Keratinocyte (primary cell): ENCODE results near the gene KIAA0825. TPM values are rescaled to one million over a fixed set of nuclear protein-coding genes. Genes with fewer than 3 reads are reported as not detected.
"Not testable (repeated sequence)": the region's sequence is repeated elsewhere in the genome, so short reads cannot be mapped to it uniquely, and the experiment has no call there.

Experiments used
- DNase-seq: peaks from one replicate; pipeline ENCODE4 v3.0.0-alpha.2; 2011; ENCODE audit warnings: low read depth, missing footprints, low spot score
- FAIRE-seq: peaks from 2 replicates; lab custom pipeline; 2011; peaks lifted over from hg19 to GRCh38; lab: Jason Lieb, UNC
- H2AFZ ChIP-seq: 2 replicates; pipeline ENCODE4 v1.6.0; 2012; ENCODE audit warnings: low read length, control low read depth, inconsistent platforms; ENCODE audit not compliant: control insufficient read depth
- H3K27ac ChIP-seq: 2 replicates; pipeline ENCODE4 v1.5.1; 2011; ENCODE audit warnings: low read length; ENCODE audit not compliant: control insufficient read depth, insufficient read depth
- H3K27me3 ChIP-seq: 3 replicates; pipeline ENCODE4 v1.6.0; 2011; ENCODE audit warnings: low read length; ENCODE audit not compliant: control insufficient read depth, insufficient read depth; ENCODE audit errors: extremely low read depth
- H3K36me3 ChIP-seq, 2 experiments: 2 replicates in 1 of 2; 3 replicates in 1 of 2; pipeline ENCODE4 v1.5.1; 2011; ENCODE audit warnings: low read length in 2 of 2, mild to moderate bottlenecking in 1 of 2; ENCODE audit not compliant: control insufficient read depth in 2 of 2, insufficient read depth in 2 of 2; ENCODE audit errors: extremely low read depth in 1 of 2
- H3K4me1 ChIP-seq: 3 replicates; pipeline ENCODE4 v1.5.1; 2011; ENCODE audit warnings: low read length; ENCODE audit not compliant: control insufficient read depth, insufficient read depth; ENCODE audit errors: extremely low read depth
- H3K4me2 ChIP-seq: 3 replicates; pipeline ENCODE4 v1.6.0; 2011; ENCODE audit warnings: low read depth, low read length; ENCODE audit not compliant: control insufficient read depth, insufficient read depth; ENCODE audit errors: extremely low read depth
- H3K4me3 ChIP-seq, 3 experiments: fragments of 200-600 bp in 1 of 3; sonication (generic) in 1 of 3; 2 replicates in 2 of 3; 3 replicates in 1 of 3; pipeline ENCODE4 v1.5.1; 2011 to 2016; ENCODE audit warnings: low read length in 3 of 3, mild to moderate bottlenecking in 3 of 3, control low read depth in 2 of 3, inconsistent platforms in 1 of 3, low read depth in 1 of 3, mixed read lengths in 1 of 3, mixed run types in 1 of 3, moderate library complexity in 1 of 3; ENCODE audit not compliant: control insufficient read depth in 2 of 3, insufficient read depth in 2 of 3; ENCODE audit errors: extremely low read depth in 1 of 3
- H3K79me2 ChIP-seq: 2 replicates; pipeline ENCODE4 v1.6.0; 2012; ENCODE audit warnings: low read length; ENCODE audit not compliant: control insufficient read depth, insufficient read depth
- H3K9ac ChIP-seq: 3 replicates; pipeline ENCODE4 v1.6.0; 2011; ENCODE audit warnings: low read length; ENCODE audit not compliant: control insufficient read depth, insufficient read depth; ENCODE audit errors: extremely low read depth
- H3K9me1 ChIP-seq: 3 replicates; pipeline ENCODE4 v1.6.0; 2011; ENCODE audit warnings: low read length; ENCODE audit not compliant: control insufficient read depth, insufficient read depth; ENCODE audit errors: extremely low read depth
- H3K9me3 ChIP-seq: 2 replicates; pipeline ENCODE4 v1.5.1; 2012; ENCODE audit warnings: low read depth, low read length; ENCODE audit not compliant: control insufficient read depth
- H4K20me1 ChIP-seq: 3 replicates; pipeline ENCODE4 v1.6.0; 2011; ENCODE audit warnings: low read length; ENCODE audit not compliant: control insufficient read depth, insufficient read depth; ENCODE audit errors: extremely low read depth
- CTCF ChIP-seq, 3 experiments: IDR thresholded peaks in 1 of 3; conservative IDR thresholded peaks in 1 of 3; optimal IDR thresholded peaks in 1 of 3; 2 replicates in 2 of 3; 3 replicates in 1 of 3; pipeline versions ENCODE3 to v1.5.1; 2011; ENCODE audit warnings: low read length in 3 of 3, mild to moderate bottlenecking in 3 of 3, moderate library complexity in 2 of 3, control low read depth in 1 of 3, inconsistent platforms in 1 of 3; ENCODE audit not compliant: insufficient read depth in 2 of 3; ENCODE audit errors: extremely low read depth in 1 of 3
- EZH2 ChIP-seq: IDR thresholded peaks from one replicate; pipeline ENCODE4 v1.6.1; 2012; ENCODE audit warnings: inconsistent platforms, mild to moderate bottlenecking, low read length, moderate library complexity
- dilution Hi-C: fragments of 300-500 bp; cut with MboI; formaldehyde crosslinking; loops from one replicate; pipeline ENCODE4 v1.7.0; 2020; ENCODE audit warnings: low sequenced_read_pairs; ENCODE audit not compliant: extremely low pct_ligation_motif_present
- polyA plus RNA-seq, 5 experiments: library from polyadenylated mRNA; depleted of rRNA in 3 of 5; stranded (reverse) in 3 of 5; stranded (forward) in 1 of 5; unstranded in 1 of 5; fragments of >200 nt; gene quantifications; 1 replicate in 1 of 5; 2 replicates in 3 of 5; 3 replicates in 1 of 5; pipeline versions ENCODE4 v1.2.1 to v1.2.3, GENCODE V29; 2011 to 2012; ENCODE audit warnings: missing spikeins in 2 of 5, low read depth in 1 of 5, low replicate concordance in 1 of 5

Gene KIAA0825
- polyA plus RNA-seq, 1 donor (not counting 4 experiments of a cell fraction or from before 2014, with no cell fraction given) = 1.2 TPM

GRCh38 chr5:94173100-94173499 lies 445.3 kb downstream of the KIAA0825 start:
- DNase-seq (no peak), FAIRE-seq (no peak)
- Histone ChIP-seq H3K79me2 (no peaks in the 10 kb centered on the region), H3K4me3 (no peak overlapping the region), H2AFZ (no peak overlapping the region), H4K20me1 (no peaks in the 10 kb centered on the region), H3K9ac (no peak overlapping the region), H3K27me3 (no peaks in the 10 kb centered on the region), H3K9me1 (no peaks in the 10 kb centered on the region), H3K9me3 (no peaks in the 10 kb centered on the region), H3K4me1 (no peaks in the 10 kb centered on the region), H3K4me2 (no peak overlapping the region), H3K27ac (no peak overlapping the region), H3K36me3 (no peaks in the 10 kb centered on the region)
- dilution Hi-C loops = no loop called here
- TF ChIP-seq EZH2 = no peak
- TF ChIP-seq CTCF (optimal IDR thresholded peaks at IDR 0.05 in 1 of 3, IDR thresholded peaks at IDR 0.05 in 1 of 3, conservative IDR thresholded peaks at IDR 0.05 in 1 of 3; ENCODE audit: extremely low read depth in 1 of 3, insufficient read depth in 2 of 3, low read length in 3 of 3) = no peak

GRCh38 chr5:94171070-94171469 lies 447.3 kb downstream of the KIAA0825 start:
- H3K9ac ChIP-seq, H4K20me1 ChIP-seq, dilution Hi-C loops, H3K4me2 ChIP-seq, H3K9me3 ChIP-seq, FAIRE-seq, H3K27ac ChIP-seq, DNase-seq, H3K36me3 ChIP-seq, H2AFZ ChIP-seq, H3K27me3 ChIP-seq, H3K4me1 ChIP-seq, H3K79me2 ChIP-seq, H3K9me1 ChIP-seq, H3K4me3 ChIP-seq: not testable (repeated sequence)

GRCh38 chr5:94170158-94170557 lies 448.2 kb downstream of the KIAA0825 start:
- H3K4me2 ChIP-seq, H3K79me2 ChIP-seq, H3K4me1 ChIP-seq, DNase-seq, H2AFZ ChIP-seq, H3K36me3 ChIP-seq, H3K27me3 ChIP-seq, H3K9ac ChIP-seq, dilution Hi-C loops, H3K27ac ChIP-seq, H3K9me1 ChIP-seq, H3K4me3 ChIP-seq, H4K20me1 ChIP-seq, H3K9me3 ChIP-seq, FAIRE-seq: not testable (repeated sequence)
